Natural killer cell (primary cell): ENCODE results near the gene NEURL1B. TPM values are rescaled to one million over a fixed set of nuclear protein-coding genes. Genes with fewer than 3 reads are reported as not detected.

Experiments used
- ATAC-seq, 3 donors: fragments of 150-1000 bp in 2 of 3; fragments of 200-7000 bp in 1 of 3; cut with Tn5 transposase; 1 replicate in 1 of 3; 2 replicates in 2 of 3; pipeline ENCODE4 v1.10.0; 2021; ENCODE audit warnings: mild to moderate bottlenecking in 2 of 3, moderate library complexity in 2 of 3
- DNase-seq, 2 donors: peaks; one replicate each; pipeline versions ENCODE4 v3.0.0 to v3.0.0-alpha.2; 2013 to 2021; ENCODE audit warnings: mixed read lengths in 1 of 2
- H3K27ac ChIP-seq: one replicate; pipeline ENCODE4 v1.5.1; 2013; ENCODE audit warnings: mild to moderate bottlenecking, low read length
- H3K27me3 ChIP-seq: one replicate; pipeline ENCODE4 v1.6.1; 2013; ENCODE audit warnings: low read length; ENCODE audit not compliant: control insufficient read depth, insufficient read depth
- H3K36me3 ChIP-seq: one replicate; pipeline ENCODE4 v1.6.1; 2013; ENCODE audit warnings: low read length; ENCODE audit not compliant: control insufficient read depth, insufficient read depth
- H3K4me1 ChIP-seq: one replicate; pipeline ENCODE4 v1.6.1; 2013; ENCODE audit warnings: low read length; ENCODE audit not compliant: control insufficient read depth, insufficient read depth
- H3K4me3 ChIP-seq: one replicate; pipeline ENCODE4 v1.5.1; 2013; ENCODE audit warnings: low read length
- H3K9me3 ChIP-seq: one replicate; pipeline ENCODE4 v1.6.1; 2013; ENCODE audit warnings: low read length; ENCODE audit not compliant: control insufficient read depth, insufficient read depth
- H3K27ac Mint-ChIP-seq, 2 donors: one replicate each; pipeline ENCODE4 v1.8.0; 2022; ENCODE audit warnings: mild to moderate bottlenecking in 2 of 2, mixed read lengths in 2 of 2, moderate library complexity in 1 of 2
- H3K27me3 Mint-ChIP-seq, 2 donors: one replicate each; pipeline ENCODE4 v1.8.0; 2022; ENCODE audit warnings: low read depth in 2 of 2, mixed read lengths in 2 of 2
- H3K36me3 Mint-ChIP-seq: one replicate; pipeline ENCODE4 v1.8.0; 2022; ENCODE audit warnings: mixed read lengths
- H3K4me1 Mint-ChIP-seq, 2 donors: one replicate each; pipeline ENCODE4 v1.8.0; 2022; ENCODE audit warnings: mixed read lengths in 2 of 2
- H3K4me3 Mint-ChIP-seq: one replicate; pipeline ENCODE4 v1.8.0; 2022; ENCODE audit warnings: mild to moderate bottlenecking, moderate library complexity, mixed read lengths
- H3K9me3 Mint-ChIP-seq, 2 donors: one replicate each; pipeline ENCODE4 v1.8.0; 2022; ENCODE audit warnings: mixed read lengths in 2 of 2
- WGBS: methylation state at CpG from one replicate; pipeline ENCODE4 v1.1.7; 2013; ENCODE audit warnings: missing lambda C conversion rate; ENCODE audit not compliant: insufficient coverage; 5-methylcytosine and 5-hydroxymethylcytosine counted together
- intact Hi-C: fragments of 100-400 bp; cut with micrococcal nuclease; formaldehyde crosslinking; loops from one replicate; pipeline ENCODE4 v1.14.2; 2022
- total RNA-seq, 4 donors: library from RNA; stranded (reverse); fragments of 120-200 nt in 1 of 4; gene quantifications; one replicate each; pipeline versions ENCODE4 v1.2.3 to v1.2.4, GENCODE V29; 2013 to 2022
- TF ChIP-seq, protein P1 (sequence below): fragments of 200-600 bp; IDR thresholded peaks from one replicate; pipeline ENCODE4 v1.8.0; 2022; ENCODE audit warnings: antibody characterized with exemption

Gene NEURL1B
- total RNA-seq, 3 donors from 2014 or later (not counting 1 experiment from before 2014, with no cell fraction given), result 0.28 to 0.54 (median 0.45) TPM

DNA sequence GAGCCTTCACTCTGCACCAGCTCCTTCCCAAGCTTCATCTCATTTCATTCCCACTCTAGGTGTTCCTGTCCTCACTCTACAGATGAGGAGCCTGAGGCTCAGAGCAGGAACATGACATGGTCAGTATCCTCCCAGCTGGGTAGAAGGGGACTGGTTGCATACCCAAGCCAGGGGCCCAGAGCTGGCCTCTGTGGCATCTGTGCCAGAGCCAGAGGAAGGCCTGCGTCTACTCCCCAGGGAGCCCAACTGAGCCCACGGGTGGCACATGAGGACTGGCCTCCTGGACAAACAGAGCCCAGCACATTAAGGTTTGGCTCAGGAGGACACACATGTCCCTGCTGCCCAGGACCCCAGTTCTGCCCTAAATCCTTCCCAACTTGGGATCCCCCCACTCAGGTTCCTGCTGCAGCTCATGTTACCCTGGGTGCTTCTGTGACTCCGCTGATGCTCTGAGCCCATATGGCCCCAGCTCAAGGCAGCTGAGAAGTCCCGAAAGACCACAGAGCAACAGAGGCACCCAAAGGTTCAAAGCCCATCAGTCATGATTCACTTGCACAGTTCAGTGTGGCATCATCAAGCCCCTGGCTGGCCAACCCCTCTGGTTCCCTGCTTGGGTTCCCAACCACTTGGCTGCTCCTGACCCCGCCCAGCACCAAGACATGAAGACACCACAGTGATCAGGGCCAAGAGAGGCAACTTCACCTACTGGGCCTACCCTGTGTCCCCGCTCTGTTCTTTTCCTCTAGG is 8.5 kb upstream of the NEURL1B start:
- no peaks in the 10 kb centered on the region for H3K9me3 Mint-ChIP-seq
- no peak for DNase-seq
- peaks cover 3 to 12% of the 10 kb centered on the region in 2 donors for H3K27me3 Mint-ChIP-seq
- intact Hi-C loops, result no loop called here
- H3K4me1 Mint-ChIP-seq, result no peaks in the 10 kb centered on the region
- no peak for ATAC-seq
- Histone ChIP-seq H3K4me1 (no peaks in the 10 kb centered on the region), H3K27ac (no peak overlapping the region), H3K9me3 (no peaks in the 10 kb centered on the region), H3K27me3 (no peaks in the 10 kb centered on the region), H3K4me3 (no peak overlapping the region), H3K36me3 (no peaks in the 10 kb centered on the region)
- 89% methylated on average over 6 of the region's 6 CpGs for WGBS
- H3K27ac Mint-ChIP-seq, result no peak overlapping the region
- no peaks in the 10 kb centered on the region for H3K36me3 Mint-ChIP-seq
- TF ChIP-seq, protein P1, sequence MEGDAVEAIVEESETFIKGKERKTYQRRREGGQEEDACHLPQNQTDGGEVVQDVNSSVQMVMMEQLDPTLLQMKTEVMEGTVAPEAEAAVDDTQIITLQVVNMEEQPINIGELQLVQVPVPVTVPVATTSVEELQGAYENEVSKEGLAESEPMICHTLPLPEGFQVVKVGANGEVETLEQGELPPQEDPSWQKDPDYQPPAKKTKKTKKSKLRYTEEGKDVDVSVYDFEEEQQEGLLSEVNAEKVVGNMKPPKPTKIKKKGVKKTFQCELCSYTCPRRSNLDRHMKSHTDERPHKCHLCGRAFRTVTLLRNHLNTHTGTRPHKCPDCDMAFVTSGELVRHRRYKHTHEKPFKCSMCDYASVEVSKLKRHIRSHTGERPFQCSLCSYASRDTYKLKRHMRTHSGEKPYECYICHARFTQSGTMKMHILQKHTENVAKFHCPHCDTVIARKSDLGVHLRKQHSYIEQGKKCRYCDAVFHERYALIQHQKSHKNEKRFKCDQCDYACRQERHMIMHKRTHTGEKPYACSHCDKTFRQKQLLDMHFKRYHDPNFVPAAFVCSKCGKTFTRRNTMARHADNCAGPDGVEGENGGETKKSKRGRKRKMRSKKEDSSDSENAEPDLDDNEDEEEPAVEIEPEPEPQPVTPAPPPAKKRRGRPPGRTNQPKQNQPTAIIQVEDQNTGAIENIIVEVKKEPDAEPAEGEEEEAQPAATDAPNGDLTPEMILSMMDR, result no peak
- no peak overlapping the region for H3K4me3 Mint-ChIP-seq

DNA sequence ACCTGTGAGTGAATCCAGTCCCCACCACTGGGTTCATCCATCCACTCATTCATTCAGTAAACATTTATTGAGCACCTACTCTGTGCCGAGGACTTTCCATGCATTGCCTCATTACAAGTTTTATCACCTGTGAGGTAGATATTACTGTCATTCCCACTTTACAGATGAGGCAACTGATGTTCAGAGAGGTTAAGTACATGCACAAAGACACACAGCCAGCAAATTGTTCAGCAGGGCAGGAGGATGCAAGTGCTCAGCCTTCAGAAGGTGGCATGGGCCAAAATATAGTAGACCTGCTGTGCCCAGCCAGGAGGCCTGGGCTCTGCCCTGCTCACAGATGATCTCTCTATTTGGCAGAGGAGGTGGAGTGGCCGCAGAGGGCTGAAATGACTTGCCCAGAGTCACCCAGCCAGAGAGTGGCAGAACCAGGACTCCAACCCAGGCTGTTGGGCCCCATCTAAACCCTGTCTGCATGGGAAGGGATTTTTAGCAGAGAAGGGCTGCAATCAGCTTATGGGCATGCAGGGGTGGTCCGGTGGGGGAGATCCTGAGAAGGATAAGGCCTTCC is 7.6 kb upstream of the NEURL1B start:
- DNase-seq (no peak), ATAC-seq (no peak)
- Mint-ChIP-seq H3K36me3 (no peaks in the 10 kb centered on the region), H3K9me3 (no peaks in the 10 kb centered on the region), H3K4me3 (no peak overlapping the region), H3K4me1 (no peaks in the 10 kb centered on the region), H3K27me3 (peaks cover 2 to 4% of the 10 kb centered on the region in 2 donors), H3K27ac (no peak overlapping the region)
- 92% methylated on average over 3 of the region's 3 CpGs for WGBS
- no peaks in the 10 kb centered on the region for H3K9me3 ChIP-seq
- intact Hi-C loops, result no loop called here
- TF ChIP-seq, protein P1, result no peak
- H3K4me1 ChIP-seq, result no peaks in the 10 kb centered on the region
- no peak overlapping the region for H3K27ac ChIP-seq
- H3K36me3 ChIP-seq, result no peaks in the 10 kb centered on the region
- no peaks in the 10 kb centered on the region for H3K27me3 ChIP-seq
- no peak overlapping the region for H3K4me3 ChIP-seq

DNA sequence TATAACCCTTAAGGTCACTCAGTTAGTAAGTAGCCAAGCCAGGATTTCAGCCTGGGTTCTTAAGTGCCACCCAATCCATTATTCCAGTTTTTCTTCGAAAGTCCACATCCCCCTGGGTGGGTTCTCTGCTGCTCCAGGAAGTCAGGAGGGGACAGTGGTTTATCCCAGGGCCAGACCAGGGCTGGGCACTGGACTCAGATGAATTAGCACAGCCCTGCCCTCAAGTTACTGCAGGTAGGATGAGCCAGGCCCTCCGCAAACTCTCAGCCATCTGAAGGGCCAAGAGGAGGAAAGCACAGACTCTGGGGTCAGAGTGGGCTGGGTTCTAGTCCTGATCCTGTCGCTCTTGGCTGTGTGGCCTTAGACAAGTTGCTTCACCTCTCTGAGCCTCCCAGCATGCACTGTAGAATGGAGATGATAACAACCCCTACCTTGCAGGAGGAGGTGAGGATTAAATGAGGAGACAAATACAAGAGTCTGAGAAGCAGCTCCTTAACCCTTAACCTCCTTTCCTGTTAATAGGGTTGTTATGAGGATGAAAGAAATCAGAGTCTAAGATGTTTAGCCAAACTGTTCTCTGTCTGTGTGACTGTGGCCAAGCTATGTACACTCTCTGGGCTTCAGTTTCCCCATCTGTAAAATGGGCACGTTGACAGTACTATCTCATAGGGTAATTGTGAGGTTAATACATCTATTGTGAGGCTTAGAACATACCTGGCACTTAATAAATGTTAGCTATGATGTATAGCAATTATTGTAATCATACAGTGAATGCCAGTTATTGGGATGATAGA is 6.8 kb upstream of the NEURL1B start:
- H3K4me1 Mint-ChIP-seq, result no peaks in the 10 kb centered on the region
- no peak overlapping the region for H3K27ac Mint-ChIP-seq
- no peaks in the 10 kb centered on the region for H3K36me3 Mint-ChIP-seq
- no peaks in the 10 kb centered on the region for H3K9me3 ChIP-seq
- peaks cover 0 to 3% of the 10 kb centered on the region in 2 donors for H3K27me3 Mint-ChIP-seq
- intact Hi-C loops, result no loop called here
- 89% methylated on average over 4 of the region's 4 CpGs for WGBS
- H3K4me3 ChIP-seq, result no peak overlapping the region
- H3K27me3 ChIP-seq, result no peaks in the 10 kb centered on the region
- H3K4me1 ChIP-seq, result no peaks in the 10 kb centered on the region
- no peak for DNase-seq
- TF ChIP-seq, protein P1, result no peak
- no peak for ATAC-seq
- no peak overlapping the region for H3K4me3 Mint-ChIP-seq
- H3K27ac ChIP-seq, result no peak overlapping the region
- H3K36me3 ChIP-seq, result no peaks in the 10 kb centered on the region
- H3K9me3 Mint-ChIP-seq, result no peaks in the 10 kb centered on the region
